ENCODE results near the gene EAF1.
"Not testable (repeated sequence)": the region's sequence is repeated elsewhere in the genome, so short reads cannot be mapped to it uniquely, and the experiment has no call there.

EAF1 gene

GRCh38 chr3:15453501-15453900 is 26.1 kb downstream of the EAF1 start:
- no peak for DNase-seq

- no peak for DNase-seq
Measured at GRCh38 chr3:15453991-15454625, 26.7 kb downstream of the EAF1 start.

DNA sequence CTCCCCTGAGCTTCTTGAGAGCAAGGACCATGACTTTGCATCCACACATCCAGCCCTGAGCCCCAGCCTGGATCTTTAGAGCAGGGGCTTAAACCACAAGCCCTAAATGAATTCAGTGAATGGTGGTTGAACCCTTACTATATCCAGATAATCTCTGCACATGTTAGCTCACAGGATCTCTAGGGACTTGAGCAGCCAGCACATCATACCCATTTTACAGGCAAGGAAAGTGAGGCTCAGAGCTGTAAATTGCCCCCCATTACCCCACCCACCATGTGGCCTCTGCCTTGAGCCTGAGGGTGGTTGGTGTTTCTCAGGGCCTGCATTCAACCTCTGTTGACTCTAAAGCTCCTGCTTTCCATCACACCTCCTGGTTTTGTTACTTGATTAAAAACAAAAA is 27.6 kb downstream of the EAF1 start:
- no peak for DNase-seq

GRCh38 chr3:15455756-15456155 is 28.4 kb downstream of the EAF1 start:
- DNase-seq, result no peak

DNA sequence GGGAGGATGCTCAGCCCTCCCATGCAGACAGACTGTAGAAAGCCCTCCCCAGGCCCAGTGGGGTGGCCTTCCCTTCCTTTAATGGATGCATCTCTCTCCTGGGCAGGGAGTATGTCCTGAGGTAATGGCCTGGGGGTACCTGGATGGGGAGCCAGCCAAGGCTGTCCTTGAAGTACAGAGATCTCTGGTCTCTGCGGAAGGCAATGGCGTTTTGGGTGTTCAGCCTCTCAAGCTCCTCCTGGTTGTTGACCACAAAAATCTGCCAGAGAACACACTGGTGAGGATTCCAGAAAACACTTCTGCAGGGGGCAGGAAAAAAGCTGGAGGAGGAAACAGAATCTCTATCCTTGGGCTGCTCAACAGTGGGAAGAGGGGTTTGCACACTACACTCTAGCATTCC is 28.9 kb downstream of the EAF1 start:
- DNase-seq, result no peak

- not testable (repeated sequence) for DNase-seq
Measured at GRCh38 chr3:15456915-15457314, 29.5 kb downstream of the EAF1 start.

DNA sequence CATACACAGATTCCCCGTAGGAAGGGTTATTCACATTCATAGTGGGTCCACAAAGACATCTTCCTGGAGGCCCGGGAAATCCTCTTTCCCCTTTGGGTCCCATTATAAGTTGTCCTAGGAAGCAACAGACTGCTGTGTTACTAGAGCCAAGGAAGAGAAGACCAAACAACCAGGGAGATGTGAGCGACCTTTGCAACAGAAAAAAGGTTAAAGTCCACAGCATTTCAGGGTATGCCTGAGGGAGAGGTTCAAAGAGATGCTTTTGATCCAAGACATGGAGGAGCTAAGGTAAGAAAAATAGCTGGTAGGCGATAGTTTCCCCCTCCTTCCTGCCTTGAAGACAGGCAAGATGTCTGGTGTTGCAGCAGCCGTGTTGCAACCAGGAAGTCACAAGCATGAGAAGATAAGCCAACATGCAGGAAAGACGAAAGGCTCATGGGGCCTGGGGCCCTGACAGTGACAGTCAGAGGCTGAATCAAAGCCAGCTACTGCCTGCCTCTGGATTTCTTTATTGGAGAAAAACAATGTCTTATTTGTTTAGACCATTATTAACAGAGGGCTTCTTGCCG is 30.9 kb downstream of the EAF1 start:
- no peak for DNase-seq

DNA sequence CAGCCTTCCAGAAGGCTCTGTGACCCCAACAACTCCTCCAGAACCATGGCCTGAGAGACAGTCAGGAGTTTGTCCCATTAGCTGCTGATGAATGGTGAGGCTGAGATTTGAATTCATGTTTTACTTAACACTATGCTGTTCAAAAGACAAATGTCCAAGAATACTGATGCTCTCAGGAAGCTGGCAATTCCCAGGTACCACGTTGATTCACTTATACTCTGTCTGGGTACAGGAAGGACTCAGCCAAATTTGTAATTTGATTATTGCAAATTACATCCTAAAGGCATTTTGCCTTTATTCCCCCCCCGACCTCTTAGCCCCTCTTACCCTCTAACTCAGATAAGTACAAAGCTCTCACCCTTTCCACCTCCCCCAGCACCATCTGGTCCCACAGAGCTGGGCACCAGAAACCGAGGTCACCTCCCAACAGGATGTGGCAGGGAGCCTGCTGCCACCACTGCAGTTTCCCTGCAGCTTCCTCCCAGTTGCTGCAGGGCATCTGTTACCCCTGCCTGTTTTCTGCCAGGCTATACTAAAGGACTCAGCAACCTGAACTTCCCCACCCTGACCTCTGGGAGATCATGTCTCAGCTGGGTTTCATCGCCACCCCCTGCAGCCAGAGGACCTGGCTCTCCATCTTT is 33.6 kb downstream of the EAF1 start:
- DNase-seq, result no peak

DNA sequence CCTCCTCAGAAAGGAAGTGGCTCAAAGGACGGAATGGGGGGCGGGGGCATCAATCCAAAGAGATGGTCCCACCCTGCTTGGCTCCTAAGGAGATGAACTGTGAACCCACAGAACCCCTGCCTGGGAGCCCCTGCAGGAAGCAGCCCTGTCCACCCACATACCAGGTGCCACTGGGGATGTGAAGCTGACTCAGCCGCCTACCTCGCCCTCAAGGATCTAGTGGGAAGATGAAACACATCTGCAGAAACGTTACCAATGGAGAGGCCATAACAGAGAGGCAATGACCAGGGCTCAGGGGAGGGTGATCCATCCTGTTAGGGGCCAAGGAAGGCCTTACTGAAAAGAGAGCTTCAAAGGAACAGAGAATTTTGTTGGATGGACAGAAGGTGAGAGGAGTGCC is 35.1 kb downstream of the EAF1 start:
- DNase-seq, result no peak

DNA sequence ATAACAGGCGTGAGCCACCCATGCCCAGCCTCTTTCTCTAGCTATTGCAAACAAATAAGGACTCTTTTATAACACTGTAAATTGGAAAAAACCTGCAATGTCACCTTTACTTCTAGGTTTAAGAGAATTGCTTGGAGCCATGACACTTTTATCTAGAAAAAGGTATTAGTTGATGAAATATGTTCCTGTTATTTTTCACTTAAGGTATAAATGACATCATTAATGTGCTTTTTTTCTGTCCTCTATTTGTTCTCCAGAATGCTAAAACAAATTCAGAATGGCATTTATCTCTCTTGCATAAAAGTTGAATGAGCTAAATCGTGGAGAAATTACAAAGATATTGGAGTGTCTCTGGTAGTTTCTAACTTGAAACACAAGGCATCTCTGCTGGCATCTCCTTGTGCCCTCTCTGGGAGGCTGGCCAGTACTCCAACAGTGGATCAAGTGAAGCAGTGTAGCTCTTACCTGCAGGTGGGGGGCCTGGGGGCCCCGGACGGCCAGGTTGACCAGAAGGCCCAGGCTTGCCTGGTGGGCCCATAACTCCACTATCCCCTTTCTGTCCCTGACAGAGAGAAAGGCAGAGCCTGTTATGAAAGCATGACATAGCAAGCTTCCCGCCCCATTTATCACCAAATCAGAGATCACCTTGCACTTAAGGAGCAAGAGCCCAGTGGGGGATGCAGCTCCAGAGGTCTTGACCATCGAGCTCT is 38.6 kb downstream of the EAF1 start:
- no peak for DNase-seq

- no peak for DNase-seq
Measured at GRCh38 chr3:15467227-15468181, 40.1 kb downstream of the EAF1 start.

DNA sequence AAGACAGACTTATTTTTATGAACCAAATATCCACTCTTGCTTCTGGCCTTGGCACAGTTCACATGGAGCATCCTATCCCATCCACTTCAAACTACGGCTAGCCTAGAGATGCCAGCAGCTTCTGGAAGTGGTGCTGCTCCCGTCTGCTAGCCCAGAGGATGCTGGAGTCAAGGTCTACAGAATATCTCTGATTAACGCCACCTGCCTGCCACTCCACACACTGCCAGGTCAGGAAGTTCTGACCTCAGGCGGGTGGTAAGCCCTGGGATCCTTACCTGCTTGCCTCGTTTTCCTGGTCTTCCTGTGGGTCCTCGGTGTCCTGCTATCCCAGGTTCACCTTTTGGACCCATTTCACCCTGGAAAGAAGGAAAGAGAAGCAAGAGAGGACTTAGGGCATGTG is 42.9 kb downstream of the EAF1 start:
- no peak for DNase-seq

DNA sequence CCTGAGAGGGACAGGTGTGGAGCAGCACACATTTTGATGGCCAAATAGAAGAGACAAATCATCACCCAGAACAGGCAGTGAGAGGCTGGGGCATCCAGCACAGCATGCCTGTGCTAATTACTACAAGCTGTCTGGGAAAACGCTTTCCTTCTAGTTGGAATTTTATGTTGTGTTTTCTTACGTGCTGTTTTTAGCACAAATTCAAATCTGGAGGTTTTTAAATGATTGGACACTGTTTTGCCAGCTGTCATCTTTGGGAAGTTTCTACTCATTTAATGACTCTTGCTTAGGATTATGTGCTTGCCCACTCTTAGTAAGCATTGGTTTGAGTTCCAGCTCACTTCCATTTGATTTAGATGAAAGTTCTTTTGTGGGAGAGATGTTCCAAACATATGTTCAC is 43.5 kb downstream of the EAF1 start:
- DNase-seq, result no peak

GRCh38 chr3:15471861-15472260 is 44.5 kb downstream of the EAF1 start:
- DNase-seq, result no peak

GRCh38 chr3:15475161-15475560 is 47.8 kb downstream of the EAF1 start:
- no peak for DNase-seq

DNA sequence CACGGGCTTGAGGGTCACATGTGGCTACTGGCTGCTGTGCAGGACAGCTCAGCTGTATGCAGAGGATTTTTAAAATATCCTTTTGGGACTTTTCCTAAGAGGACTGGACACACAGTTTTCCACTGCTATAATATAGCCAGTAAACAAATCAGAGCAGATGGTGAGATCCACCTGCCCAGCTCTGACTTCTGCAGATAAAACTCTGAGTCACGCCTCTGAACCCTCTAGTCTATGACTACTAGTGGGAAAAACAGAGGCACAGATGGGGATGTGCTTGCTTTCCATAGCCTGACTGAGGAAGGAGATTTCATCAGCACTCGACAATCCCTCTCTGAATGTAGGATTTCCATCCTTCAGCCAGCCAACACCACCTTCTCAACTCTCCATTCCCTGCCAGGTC is 49.0 kb downstream of the EAF1 start:
- no peak for DNase-seq

- DNase-seq, result peak; percentile 48
Measured at GRCh38 chr3:15477951-15478639, 50.7 kb downstream of the EAF1 start.

- DNase-seq, result no peak
Measured at GRCh38 chr3:15478640-15478979, 51.2 kb downstream of the EAF1 start.

- DNase-seq, result no peak
Measured at GRCh38 chr3:15479400-15480224, 52.2 kb downstream of the EAF1 start.

DNA sequence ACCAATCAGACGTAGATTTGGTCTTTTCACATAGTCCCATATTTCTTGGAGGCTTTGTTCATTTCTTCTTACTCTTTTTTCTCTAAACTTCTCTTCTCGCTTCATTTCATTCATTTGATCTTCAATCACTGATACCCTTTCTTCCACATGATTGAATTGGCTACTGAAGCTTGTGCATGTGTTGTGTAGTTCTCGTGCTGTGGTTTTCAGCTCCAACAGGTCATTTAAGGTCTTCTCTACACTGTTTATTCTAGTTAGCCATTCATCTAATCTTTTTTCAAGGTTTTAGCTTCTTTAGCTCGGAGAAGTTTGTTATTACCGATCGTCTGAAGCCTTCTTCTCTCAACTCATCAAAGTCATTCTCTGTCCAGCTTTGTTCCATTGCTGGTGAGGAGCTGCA is 57.2 kb downstream of the EAF1 start:
- DNase-seq, result not testable (repeated sequence)

- DNase-seq, result no peak
Measured at GRCh38 chr3:15486020-15486419, 58.6 kb downstream of the EAF1 start.
